AG04449 (cell line): Measurements from ENCODE around the gene ERH.
"Not testable (repeated sequence)": the region's sequence is repeated elsewhere in the genome, so short reads cannot be mapped to it uniquely, and the experiment has no call there.

Experiments used
- CTCF ChIA-PET: fragments of 350-600 bp; formaldehyde crosslinking; extraction: SDS; loops from one replicate; lab custom pipeline; 2021; ENCODE audit warnings: antibody characterized with exemption; lab: Yijun Ruan, JAX
- POLR2A ChIA-PET: fragments of 400-600, 350-600 bp; formaldehyde crosslinking; extraction: SDS; loops from one replicate; lab custom pipeline; 2020; ENCODE audit warnings: antibody characterized with exemption, inconsistent platforms; lab: Yijun Ruan, JAX
- DNase-seq: peaks from one replicate; pipeline ENCODE4 v3.0.0-alpha.2; 2010; ENCODE audit warnings: low read depth, low spot score
- H3K4me3 ChIP-seq: 2 replicates; pipeline ENCODE4 v1.5.1; 2011; ENCODE audit warnings: low read depth, mild to moderate bottlenecking, control low read depth, low read length
- TF ChIP-seq, protein P1 (sequence below): IDR thresholded peaks from one replicate; pipeline ENCODE4 v1.5.1; 2011; ENCODE audit warnings: mild to moderate bottlenecking, moderate library complexity, low read length, control low read depth, inconsistent platforms; ENCODE audit not compliant: insufficient read depth; ENCODE audit errors: missing control alignments

Gene ERH

DNA sequence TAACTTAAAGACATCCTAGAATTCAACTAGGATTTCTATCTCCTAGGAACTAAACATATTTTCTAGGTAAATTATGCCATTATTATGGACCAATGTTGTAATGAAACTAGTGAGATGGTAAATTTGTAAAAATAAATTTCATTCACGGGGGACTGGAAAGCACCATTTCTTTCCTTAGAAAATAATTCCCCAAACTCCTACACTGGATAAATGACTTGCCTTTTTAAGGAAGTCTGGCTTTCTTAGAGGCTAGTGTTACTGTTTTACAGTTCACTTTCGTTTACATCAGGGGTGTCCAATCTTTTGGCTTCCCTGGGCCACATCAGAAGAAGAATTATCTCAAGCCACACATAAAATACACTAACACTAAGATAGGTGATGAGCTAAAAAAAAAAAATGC lies 3.7 kb upstream of the ERH start:
- ChIA-PET CTCF (interaction anchor here (0.7 to 1.7 kb wide), 3 partner anchors 22 to 159 kb away, joined by 3 to 4 read pairs (median 3); no protein-coding TSS in a partner anchor), POLR2A (no interaction called here)
- DNase-seq: no peak
- no peak overlapping the region for H3K4me3 ChIP-seq
- TF ChIP-seq, protein P1, sequence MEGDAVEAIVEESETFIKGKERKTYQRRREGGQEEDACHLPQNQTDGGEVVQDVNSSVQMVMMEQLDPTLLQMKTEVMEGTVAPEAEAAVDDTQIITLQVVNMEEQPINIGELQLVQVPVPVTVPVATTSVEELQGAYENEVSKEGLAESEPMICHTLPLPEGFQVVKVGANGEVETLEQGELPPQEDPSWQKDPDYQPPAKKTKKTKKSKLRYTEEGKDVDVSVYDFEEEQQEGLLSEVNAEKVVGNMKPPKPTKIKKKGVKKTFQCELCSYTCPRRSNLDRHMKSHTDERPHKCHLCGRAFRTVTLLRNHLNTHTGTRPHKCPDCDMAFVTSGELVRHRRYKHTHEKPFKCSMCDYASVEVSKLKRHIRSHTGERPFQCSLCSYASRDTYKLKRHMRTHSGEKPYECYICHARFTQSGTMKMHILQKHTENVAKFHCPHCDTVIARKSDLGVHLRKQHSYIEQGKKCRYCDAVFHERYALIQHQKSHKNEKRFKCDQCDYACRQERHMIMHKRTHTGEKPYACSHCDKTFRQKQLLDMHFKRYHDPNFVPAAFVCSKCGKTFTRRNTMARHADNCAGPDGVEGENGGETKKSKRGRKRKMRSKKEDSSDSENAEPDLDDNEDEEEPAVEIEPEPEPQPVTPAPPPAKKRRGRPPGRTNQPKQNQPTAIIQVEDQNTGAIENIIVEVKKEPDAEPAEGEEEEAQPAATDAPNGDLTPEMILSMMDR: no peak

DNA sequence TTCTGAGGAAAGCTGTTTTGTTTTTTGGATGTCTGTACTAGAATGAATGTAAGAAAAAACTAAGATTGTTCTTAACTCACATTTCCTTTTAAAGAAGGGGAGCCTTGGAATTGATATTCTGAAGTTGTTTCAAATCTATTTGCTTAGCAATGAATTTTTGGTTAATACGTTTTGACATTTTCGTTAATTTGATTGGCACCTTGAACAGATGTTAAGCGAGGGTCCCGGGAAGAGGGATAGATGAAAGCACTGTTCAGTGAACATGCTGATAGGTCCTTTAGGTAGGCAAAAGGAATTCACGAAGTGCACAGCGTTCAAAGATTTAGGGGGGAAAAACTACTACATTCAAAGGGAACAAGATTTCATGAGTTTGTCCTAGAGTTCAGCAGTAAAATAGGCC lies 2.1 kb upstream of the ERH start:
- peak overlapping the region; percentile 90 for H3K4me3 ChIP-seq
- POLR2A ChIA-PET: no interaction called here
- TF ChIP-seq, protein P1: no peak
- no peak for DNase-seq
- CTCF ChIA-PET: interaction anchor here (1.3 kb wide), 2 partner anchors 60 to 157 kb away, joined by 4 to 7 read pairs; no protein-coding TSS in a partner anchor

DNA sequence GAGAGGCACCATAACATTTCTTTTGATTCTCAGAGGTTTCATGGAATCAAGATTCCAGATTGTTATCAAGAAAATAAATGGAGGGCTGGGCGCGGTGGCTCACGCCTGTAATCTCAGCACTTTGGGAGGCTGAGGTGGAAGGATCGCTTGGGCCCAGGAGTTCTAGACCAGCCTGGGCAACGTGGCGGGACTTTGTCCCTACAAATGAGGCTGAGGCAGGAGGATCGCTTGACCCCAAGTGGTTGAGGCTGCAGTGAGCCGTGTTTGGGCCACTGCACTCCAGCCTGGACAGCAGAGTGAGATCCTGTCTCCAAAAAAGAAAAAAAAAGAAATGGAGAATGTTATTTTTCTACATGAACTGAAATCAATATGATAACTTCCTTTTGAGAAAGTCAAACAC lies 1.7 kb upstream of the ERH start:
- ChIA-PET POLR2A (no interaction called here), CTCF (interaction anchor here (1.3 kb wide), 2 partner anchors 60 to 157 kb away, joined by 4 to 7 read pairs; no protein-coding TSS in a partner anchor)
- H3K4me3 ChIP-seq: peak overlapping the region; percentile 90
- TF ChIP-seq, protein P1: no peak
- no peak for DNase-seq

DNA sequence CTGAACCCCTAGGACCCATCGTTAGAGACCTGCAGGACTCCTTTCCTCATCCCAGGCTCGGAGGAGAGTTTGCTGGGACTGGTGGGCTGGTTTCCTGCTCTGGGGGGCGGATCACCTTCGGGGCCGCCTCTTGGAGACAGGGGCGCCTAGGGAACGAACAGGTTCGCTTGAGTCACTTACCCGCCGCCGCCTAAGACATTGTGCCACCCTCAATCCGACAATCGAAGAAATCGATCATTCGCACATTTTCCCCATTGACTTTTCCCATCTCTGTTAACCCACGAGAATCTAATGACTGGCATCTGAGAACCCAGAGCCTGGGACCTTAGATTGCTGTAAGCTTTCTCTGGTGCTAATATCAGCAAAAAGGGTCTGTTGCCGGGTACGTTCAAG lies 715 bp upstream of the ERH start:
- TF ChIP-seq, protein P1: no peak
- no peak for DNase-seq
- ChIA-PET POLR2A (interaction anchor here (0.6 to 1.0 kb wide), 5 partner anchors 61 to 151 kb away, joined by 3 to 8 read pairs (median 4); no protein-coding TSS in a partner anchor), CTCF (interaction anchor here (1.1 to 1.6 kb wide), 4 partner anchors 14 to 151 kb away, joined by 3 to 7 read pairs (median 4); no protein-coding TSS in a partner anchor)
- H3K4me3 ChIP-seq: peak overlapping the region; percentile 90

DNA sequence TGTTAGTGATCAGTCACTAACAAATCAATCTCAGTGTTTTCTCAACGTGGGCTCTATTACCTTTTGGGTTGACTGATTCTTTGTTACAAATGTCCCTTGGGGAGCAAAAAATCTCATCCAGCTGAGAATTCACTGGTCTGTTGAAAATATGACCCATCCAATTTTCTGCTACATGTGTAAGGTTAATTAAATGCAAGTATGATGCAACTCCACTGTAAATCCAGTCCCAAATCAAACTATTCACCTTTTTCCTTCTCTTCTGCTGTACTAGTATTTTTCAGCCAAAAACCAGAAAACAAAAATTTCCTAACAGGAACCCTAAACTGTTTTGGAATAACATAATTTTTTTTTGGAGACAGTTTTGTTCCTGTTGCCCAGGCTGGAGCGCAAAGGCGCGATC lies 2.2 kb downstream of the ERH start:
- DNase-seq: no peak
- TF ChIP-seq, protein P1: no peak
- ChIA-PET CTCF (interaction anchor here (0.6 to 4.9 kb wide), 4 partner anchors 13 to 214 kb away, joined by 3 to 24 read pairs (median 4); no protein-coding TSS in a partner anchor), POLR2A (no interaction called here)
- no peak overlapping the region for H3K4me3 ChIP-seq

DNA sequence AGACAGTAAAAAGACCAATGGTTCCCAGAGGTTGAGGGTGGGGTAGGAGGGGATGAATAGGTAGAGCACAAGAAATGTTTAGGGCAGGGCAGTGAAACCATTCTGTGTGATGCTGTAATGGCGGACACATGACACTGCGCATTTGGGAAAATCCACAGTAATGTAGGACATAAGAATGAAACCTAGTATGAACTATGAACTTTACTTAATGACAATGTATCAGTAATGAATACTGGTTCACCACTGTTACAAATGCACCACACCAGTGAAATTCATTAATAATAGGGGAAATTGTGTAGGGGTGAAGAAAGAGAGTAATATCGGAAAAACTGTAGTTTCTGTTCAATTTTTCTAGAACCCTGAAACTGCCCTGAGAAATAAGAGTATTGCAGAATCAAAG lies 5.6 kb downstream of the ERH start:
- ChIA-PET POLR2A (no interaction called here), CTCF (no interaction called here)
- no peak overlapping the region for H3K4me3 ChIP-seq
- TF ChIP-seq, protein P1: no peak
- DNase-seq: no peak

DNA sequence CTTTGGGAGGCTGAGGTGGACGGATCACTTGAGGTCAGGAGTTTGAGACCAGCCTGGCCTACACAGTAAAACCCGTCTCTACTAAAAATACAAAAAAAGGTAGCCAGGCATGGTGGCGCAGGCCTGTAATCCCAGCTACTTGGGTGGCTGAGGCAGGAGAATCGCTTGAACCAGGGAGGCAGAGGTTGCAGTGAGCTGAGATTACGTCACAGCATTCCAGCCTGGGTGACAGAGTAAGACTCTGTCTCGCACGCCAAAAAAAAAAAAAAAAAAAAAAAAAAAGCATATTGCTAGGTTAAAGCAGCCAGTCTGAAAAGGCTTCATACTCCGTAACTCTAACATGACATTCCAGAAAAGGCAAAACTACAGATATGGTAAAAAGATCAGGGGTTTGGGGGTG lies 6.7 kb downstream of the ERH start:
- CTCF ChIA-PET: interaction anchor here (0.9 to 1.1 kb wide), 3 partner anchors 68 to 150 kb away, joined by 3 to 5 read pairs (median 3); no protein-coding TSS in a partner anchor
- H3K4me3 ChIP-seq, DNase-seq, POLR2A ChIA-PET: not testable (repeated sequence)
